HG02938 (cell line): ENCODE data around the gene SIGLEC11.

Experiments used
- ATAC-seq: cut with Tn5 transposase; IDR thresholded peaks from one replicate; pipeline ENCODE4 v1.9.1; 2021; ENCODE audit warnings: mild to moderate bottlenecking, moderate library complexity; ENCODE audit not compliant: unreplicated experiment

Gene SIGLEC11

DNA sequence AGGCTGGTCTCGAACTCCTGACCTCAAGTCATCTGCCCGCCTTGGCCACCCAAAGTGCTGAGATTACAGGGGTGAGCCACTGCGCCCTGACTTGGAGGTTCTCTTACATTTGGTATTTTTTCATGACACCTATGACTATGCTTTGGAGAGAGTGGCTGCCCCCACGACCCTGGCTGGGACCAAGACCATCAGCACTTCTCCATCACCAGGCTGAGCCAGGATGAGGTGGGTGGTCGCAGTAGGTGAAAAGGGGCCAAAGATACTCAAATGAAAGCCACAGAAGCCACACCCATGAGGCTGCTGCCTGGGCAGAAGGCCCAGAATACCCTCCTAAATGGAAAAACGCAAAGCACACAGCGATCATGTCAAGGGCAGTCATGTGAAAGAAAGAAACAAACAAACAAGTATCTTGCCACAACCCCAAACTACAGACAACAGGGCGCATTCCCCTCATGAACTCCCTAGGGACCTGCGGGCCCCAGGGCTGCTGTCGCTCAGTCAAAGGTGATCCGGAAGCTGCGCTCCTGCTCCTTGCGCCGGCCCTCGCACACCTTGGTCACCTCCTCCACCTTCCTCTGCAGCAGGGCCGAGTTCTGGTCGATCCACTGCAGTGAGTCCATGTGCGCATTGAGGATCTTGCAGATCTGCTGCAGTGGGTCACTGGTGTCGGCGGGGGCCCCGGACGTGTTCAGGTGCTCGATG is 53.1 kb downstream of the SIGLEC11 start:
- no peak for ATAC-seq

DNA sequence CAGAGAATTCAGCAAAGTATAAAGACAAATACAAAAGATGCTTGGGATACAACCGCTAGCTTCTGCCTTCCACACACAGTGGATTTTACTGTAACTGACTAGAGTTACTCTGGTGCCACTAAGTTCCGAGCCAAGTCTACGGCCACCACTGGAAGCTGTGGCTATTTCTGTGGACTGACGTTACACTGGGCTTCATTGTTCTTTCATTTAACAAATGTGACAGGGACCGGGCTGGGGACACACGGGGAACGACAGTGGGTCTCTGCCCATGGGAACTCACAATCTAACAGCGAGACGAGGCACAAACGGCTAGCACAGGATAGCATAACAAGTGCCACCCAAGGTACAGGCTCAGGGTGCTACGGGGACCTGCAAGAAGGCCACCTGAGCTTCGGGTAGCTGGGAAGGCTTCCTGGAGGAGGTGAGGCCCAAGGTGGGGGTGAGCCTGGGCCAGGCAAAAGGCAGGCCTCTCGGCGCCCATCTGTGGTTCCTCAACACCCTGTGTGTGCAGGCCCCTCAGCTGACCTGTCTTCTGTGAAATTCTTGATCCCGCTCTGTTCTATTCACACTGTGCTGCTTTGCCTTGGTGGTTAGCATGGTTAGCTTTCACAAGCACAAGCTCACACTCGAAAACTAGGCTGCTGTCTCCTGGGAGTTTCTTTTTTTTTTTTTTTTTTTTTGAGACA is 54.0 kb downstream of the SIGLEC11 start:
- ATAC-seq: no peak

DNA sequence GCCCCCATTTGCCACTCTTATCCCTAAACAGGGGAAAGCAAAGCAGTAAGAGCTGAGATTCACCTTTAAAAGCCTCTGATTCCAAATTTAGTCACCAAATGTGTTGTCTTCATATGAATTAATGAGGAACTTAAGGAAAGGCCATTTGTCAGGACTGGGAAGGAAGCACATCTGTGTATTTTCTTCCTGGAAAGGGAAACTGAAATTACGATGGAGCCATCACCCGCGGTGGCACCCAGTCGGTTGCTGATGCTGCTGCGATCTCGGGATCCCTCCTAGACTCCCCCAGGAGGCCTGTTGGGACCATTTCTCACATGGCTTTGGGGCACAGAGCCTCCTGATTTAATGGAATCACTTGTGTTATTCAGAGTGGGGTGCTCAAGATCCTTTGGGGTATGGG is 56.8 kb downstream of the SIGLEC11 start:
- ATAC-seq: no peak
